ENCODE results near the gene NPHP4. TPM values are rescaled to one million over a fixed set of nuclear protein-coding genes. Genes with fewer than 3 reads are reported as not detected.

The NPHP4 gene
- total RNA-seq, 2 donors from 2014 or later = 6.2 to 15.9 TPM

GRCh38 chr1:6033986-6034749 lies 41.9 kb upstream of the NPHP4 start:
- H3K4me3 ChIP-seq = no peak overlapping the region
- no peak overlapping the region for H3K27ac ChIP-seq
- H3K9ac ChIP-seq (ENCODE audit: low read depth in 2 of 2, low read length in 2 of 2) = peak overlapping the region in 1 of 2 donors; percentile 18
- H3K4me1 ChIP-seq = no peaks in the 10 kb centered on the region
- intact Hi-C loops (cut with DNase I) = no loop called here
- H3K27me3 ChIP-seq = no peaks in the 10 kb centered on the region
- H3K36me3 ChIP-seq = no peaks in the 10 kb centered on the region
- peak; percentile 45 for DNase-seq
- peak; percentile 60 for TF ChIP-seq CTCF (IDR thresholded peaks at IDR 0.05)
- H3K9me3 ChIP-seq = no peaks in the 10 kb centered on the region

- H3K9ac ChIP-seq (ENCODE audit: low read depth in 2 of 2, low read length in 2 of 2) = no peak overlapping the region
- H3K9me3 ChIP-seq = no peaks in the 10 kb centered on the region
- no peaks in the 10 kb centered on the region for H3K4me1 ChIP-seq
- no peak for DNase-seq
- intact Hi-C loops (cut with DNase I) = no loop called here
- no peak overlapping the region for H3K4me3 ChIP-seq
- no peaks in the 10 kb centered on the region for H3K27me3 ChIP-seq
- TF ChIP-seq CTCF (IDR thresholded peaks at IDR 0.05) = no peak
- H3K36me3 ChIP-seq = no peaks in the 10 kb centered on the region
- H3K27ac ChIP-seq = no peak overlapping the region
Measured at GRCh38 chr1:6033124-6033523, 40.9 kb upstream of the NPHP4 start.

GRCh38 chr1:6030547-6031261 lies 38.5 kb upstream of the NPHP4 start:
- Histone ChIP-seq H3K9me3 (no peaks in the 10 kb centered on the region), H3K4me1 (no peaks in the 10 kb centered on the region), H3K27me3 (no peaks in the 10 kb centered on the region), H3K9ac (ENCODE audit: low read depth in 2 of 2, low read length in 2 of 2) (no peak overlapping the region), H3K4me3 (no peak overlapping the region), H3K27ac (no peak overlapping the region), H3K36me3 (no peaks in the 10 kb centered on the region)
- intact Hi-C loops (cut with DNase I) = no loop called here
- no peak for DNase-seq
- TF ChIP-seq CTCF (IDR thresholded peaks at IDR 0.05) = no peak

- no peak for TF ChIP-seq CTCF (IDR thresholded peaks at IDR 0.05)
- H3K9me3 ChIP-seq = no peaks in the 10 kb centered on the region
- H3K27ac ChIP-seq = no peak overlapping the region
- no peak for DNase-seq
- no peak overlapping the region for H3K4me3 ChIP-seq
- no peaks in the 10 kb centered on the region for H3K27me3 ChIP-seq
- intact Hi-C loops (cut with DNase I) = no loop called here
- H3K9ac ChIP-seq (ENCODE audit: low read depth in 2 of 2, low read length in 2 of 2) = no peak overlapping the region
- H3K36me3 ChIP-seq = no peaks in the 10 kb centered on the region
- peaks cover 3% of the 10 kb centered on the region for H3K4me1 ChIP-seq
Measured at GRCh38 chr1:6030132-6030531, 37.9 kb upstream of the NPHP4 start.

GRCh38 chr1:6029351-6029750 lies 37.1 kb upstream of the NPHP4 start:
- H3K4me1 ChIP-seq = peaks cover 3% of the 10 kb centered on the region
- H3K27me3 ChIP-seq = no peaks in the 10 kb centered on the region
- DNase-seq = no peak
- intact Hi-C loops (cut with DNase I) = no loop called here
- no peaks in the 10 kb centered on the region for H3K36me3 ChIP-seq
- no peak overlapping the region for H3K9ac ChIP-seq (ENCODE audit: low read depth in 2 of 2, low read length in 2 of 2)
- H3K9me3 ChIP-seq = no peaks in the 10 kb centered on the region
- no peak for TF ChIP-seq CTCF (IDR thresholded peaks at IDR 0.05)
- no peak overlapping the region for H3K27ac ChIP-seq
- H3K4me3 ChIP-seq = no peak overlapping the region
